ENCODE data around the gene KCNMA1. TPM values are rescaled to one million over a fixed set of nuclear protein-coding genes. Genes with fewer than 3 reads are reported as not detected.

The KCNMA1 gene
- total and polyA plus RNA-seq, 9 of the 15 experiments (the other 6 are each of a cell fraction or from before 2014, with no cell fraction given): 0.01 to 0.95 (median 0.15) TPM; not detected in 4

DNA sequence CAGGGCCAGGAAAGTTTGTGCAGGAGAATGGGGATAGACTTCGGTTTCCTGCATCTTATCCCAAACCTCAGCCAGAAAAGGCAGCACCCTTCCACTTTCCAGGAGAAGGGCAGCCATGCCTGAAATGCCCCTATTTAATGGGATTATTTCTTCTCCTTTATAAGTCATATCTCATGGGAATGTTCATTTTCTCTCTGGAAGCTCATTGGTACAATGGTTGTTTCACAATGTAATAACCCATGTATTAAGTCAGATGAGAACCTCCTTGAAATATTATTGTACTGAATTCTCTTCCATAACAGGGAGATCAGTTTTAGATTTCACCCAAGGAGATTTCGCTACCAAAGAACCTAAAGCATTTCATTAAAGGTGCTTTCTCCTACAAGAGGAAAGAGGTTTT lies 457.5 kb downstream of the KCNMA1 start (continued):
- TF ChIP-seq KDM2B (CRISPR knock-in tag; IDR thresholded peaks at IDR 0.05) (no peak), POLR2A (conservative IDR thresholded peaks at IDR 0.05) (no peak), ZNF717 (CRISPR knock-in tag; IDR thresholded peaks at IDR 0.05) (no peak), POLR3G (IDR thresholded peaks at IDR 0.05; ENCODE audit: extremely low read depth, insufficient read length, insufficient replicate concordance) (no peak), ERF (CRISPR knock-in tag; IDR thresholded peaks at IDR 0.05) (no peak), KDM5B (IDR thresholded peaks at IDR 0.05; ENCODE audit: insufficient replicate concordance, low read depth, low read length) (no peak), NFATC3 (IDR thresholded peaks at IDR 0.05) (no peak), XRCC5 (IDR thresholded peaks at IDR 0.05; ENCODE audit: low read depth, low read length) (no peak), CCNT2 (IDR thresholded peaks at IDR 0.05; ENCODE audit: borderline replicate concordance, extremely low read depth, insufficient read length, low read depth, low read length) (no peak), RAD51 (IDR thresholded peaks at IDR 0.05; ENCODE audit: borderline replicate concordance, low read depth) (no peak), COPS2 (conservative IDR thresholded peaks at IDR 0.05) (no peak)
- TF ChIP-seq, protein P1, sequence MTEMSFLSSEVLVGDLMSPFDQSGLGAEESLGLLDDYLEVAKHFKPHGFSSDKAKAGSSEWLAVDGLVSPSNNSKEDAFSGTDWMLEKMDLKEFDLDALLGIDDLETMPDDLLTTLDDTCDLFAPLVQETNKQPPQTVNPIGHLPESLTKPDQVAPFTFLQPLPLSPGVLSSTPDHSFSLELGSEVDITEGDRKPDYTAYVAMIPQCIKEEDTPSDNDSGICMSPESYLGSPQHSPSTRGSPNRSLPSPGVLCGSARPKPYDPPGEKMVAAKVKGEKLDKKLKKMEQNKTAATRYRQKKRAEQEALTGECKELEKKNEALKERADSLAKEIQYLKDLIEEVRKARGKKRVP (CRISPR knock-in tag; IDR thresholded peaks at IDR 0.05): no peak
